D721Med (cell line): ENCODE measurements around the gene RNGTT.
"Not testable (repeated sequence)": the region's sequence is repeated elsewhere in the genome, so short reads cannot be mapped to it uniquely, and the experiment has no call there.

Experiments used
- DNase-seq: peaks from one replicate; pipeline ENCODE4 v3.0.0; 2011; ENCODE audit warnings: low spot score; ENCODE audit not compliant: insufficient read length
- FAIRE-seq: peaks from 2 replicates; lab custom pipeline; 2011; peaks lifted over from hg19 to GRCh38; lab: Jason Lieb, UNC
- TF ChIP-seq, protein P1 (sequence below): IDR thresholded peaks from 2 replicates; pipeline ENCODE4 v1.5.1; 2012; ENCODE audit warnings: mild to moderate bottlenecking, control low read depth; ENCODE audit not compliant: insufficient read depth; ENCODE audit errors: missing control alignments

The RNGTT gene

DNA sequence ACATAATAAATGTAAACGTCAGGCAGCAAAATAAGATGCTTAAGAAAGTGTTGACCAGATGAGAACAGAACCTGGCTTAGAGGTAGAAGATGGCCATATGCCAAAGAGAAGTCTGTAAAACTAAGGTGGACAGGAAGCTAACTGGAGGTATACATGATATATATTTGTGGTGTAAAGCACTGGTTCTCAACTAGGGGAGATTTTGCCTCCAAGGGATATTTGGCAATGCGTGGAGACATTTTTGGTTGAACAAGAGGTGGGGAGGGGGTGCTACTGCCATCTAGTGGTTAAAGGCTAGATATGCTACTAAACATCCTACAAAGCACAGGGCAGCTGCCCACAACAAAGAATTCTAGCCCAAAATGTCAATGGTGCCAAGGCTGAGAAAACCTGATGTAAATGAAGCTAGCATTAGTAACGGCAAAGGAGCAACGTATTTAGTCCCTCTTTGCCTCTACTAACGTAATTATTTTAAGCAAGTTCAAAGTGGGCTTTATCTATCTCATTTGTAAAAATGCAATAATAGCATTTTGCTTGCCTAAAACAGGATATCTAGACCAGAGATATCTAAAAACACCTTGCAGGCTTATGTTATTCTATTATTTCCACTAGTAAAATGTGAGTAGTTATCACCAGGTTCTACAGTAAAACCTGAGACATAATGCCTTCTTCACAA is 182.6 kb downstream of the RNGTT start:
- TF ChIP-seq, protein P1, sequence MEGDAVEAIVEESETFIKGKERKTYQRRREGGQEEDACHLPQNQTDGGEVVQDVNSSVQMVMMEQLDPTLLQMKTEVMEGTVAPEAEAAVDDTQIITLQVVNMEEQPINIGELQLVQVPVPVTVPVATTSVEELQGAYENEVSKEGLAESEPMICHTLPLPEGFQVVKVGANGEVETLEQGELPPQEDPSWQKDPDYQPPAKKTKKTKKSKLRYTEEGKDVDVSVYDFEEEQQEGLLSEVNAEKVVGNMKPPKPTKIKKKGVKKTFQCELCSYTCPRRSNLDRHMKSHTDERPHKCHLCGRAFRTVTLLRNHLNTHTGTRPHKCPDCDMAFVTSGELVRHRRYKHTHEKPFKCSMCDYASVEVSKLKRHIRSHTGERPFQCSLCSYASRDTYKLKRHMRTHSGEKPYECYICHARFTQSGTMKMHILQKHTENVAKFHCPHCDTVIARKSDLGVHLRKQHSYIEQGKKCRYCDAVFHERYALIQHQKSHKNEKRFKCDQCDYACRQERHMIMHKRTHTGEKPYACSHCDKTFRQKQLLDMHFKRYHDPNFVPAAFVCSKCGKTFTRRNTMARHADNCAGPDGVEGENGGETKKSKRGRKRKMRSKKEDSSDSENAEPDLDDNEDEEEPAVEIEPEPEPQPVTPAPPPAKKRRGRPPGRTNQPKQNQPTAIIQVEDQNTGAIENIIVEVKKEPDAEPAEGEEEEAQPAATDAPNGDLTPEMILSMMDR: peak; percentile 67
- peak; percentile 73 for FAIRE-seq
- no peak for DNase-seq

DNA sequence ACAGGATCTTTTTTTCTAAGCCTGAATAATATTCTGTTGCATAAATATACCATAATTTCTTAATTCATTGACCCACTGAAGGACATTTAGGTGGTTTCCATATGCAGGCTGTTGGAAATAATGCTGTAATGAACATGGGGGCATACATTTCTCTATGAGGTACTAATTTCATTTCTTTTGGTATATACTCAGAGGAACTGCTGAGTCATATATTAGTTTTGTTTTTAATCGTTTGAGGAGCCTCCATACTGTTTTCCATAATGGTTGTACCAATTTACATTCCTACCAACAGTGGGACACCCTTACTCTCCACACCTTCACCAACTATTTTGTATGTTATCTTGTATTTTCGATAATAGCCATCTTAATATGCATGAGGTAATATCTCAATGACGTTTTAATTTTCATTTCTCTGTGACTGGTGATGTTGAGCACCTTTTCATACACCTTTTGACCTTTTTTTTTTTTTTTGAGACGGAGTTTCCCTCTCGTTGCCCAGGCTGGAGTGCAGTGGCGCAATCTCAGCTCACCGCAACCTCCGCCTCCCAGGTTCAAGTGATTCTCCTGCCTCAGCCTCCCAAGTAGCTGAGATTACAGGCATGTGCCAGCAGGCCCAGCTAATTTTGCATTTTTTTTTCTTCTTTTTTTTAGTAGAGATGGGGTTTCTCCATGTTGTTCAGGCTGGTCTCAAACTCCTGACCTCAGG is 187.4 kb downstream of the RNGTT start:
- FAIRE-seq (no peak), DNase-seq (no peak)
- TF ChIP-seq, protein P1: no peak

DNA sequence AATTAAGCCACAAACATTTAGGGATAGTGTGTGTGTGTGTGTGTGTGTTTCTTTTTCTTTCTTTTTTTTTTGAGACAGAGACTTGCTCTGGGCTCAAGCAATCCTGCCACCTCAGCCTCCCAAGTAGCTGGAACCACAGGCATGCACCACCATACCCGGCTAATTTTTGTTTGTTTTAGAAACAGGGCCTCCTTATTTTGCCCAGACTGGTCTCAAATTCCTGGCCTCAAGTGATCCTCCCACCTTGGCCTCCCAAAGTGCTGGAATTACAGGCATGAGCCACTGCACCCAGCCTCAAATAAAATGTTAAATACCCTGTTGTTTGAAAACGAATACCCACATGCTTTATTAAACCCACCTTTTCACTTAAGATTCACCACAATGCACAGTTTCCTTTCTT is 195.3 kb downstream of the RNGTT start:
- not testable (repeated sequence) for DNase-seq, FAIRE-seq

DNA sequence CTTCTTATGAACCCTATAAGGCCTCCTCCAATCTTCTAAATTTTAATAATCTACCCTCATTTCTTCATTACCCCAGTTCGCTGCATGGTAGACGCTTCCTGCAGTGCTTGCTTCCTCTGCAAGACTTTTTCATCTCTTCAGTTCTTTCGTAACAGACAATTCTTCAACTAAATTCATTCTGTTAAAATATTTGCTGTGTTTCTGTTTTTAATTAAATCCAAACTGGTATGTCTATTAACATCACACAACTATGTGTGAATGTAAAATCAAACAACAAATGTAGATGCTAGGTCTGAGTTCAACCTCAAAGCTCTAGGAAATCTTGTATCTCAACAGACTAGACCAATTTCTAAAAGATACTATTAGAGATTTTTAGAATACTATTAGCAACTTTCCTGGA is 199.3 kb downstream of the RNGTT start:
- FAIRE-seq: peak; percentile 48
- TF ChIP-seq, protein P1: no peak
- DNase-seq: no peak

DNA sequence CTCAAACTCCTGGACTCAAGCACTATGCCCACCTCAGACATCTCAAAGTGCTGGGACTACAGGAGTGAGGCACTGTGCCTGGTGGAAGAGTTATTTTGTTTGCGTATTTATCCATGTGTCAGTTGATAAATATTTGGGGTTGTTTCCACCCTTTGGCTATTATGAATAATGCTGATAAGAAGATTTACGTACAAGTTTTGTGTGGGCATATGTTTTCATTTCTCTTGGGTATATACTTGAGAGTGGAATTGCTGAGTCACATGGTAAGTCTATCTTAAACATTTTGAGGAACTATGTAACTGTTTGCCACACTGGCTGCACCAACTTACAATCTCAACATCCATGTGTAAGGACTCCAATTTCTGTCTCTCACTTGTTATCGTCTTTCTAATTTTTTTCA is 200.3 kb downstream of the RNGTT start:
- FAIRE-seq (no peak), DNase-seq (no peak)
- TF ChIP-seq, protein P1: no peak

DNA sequence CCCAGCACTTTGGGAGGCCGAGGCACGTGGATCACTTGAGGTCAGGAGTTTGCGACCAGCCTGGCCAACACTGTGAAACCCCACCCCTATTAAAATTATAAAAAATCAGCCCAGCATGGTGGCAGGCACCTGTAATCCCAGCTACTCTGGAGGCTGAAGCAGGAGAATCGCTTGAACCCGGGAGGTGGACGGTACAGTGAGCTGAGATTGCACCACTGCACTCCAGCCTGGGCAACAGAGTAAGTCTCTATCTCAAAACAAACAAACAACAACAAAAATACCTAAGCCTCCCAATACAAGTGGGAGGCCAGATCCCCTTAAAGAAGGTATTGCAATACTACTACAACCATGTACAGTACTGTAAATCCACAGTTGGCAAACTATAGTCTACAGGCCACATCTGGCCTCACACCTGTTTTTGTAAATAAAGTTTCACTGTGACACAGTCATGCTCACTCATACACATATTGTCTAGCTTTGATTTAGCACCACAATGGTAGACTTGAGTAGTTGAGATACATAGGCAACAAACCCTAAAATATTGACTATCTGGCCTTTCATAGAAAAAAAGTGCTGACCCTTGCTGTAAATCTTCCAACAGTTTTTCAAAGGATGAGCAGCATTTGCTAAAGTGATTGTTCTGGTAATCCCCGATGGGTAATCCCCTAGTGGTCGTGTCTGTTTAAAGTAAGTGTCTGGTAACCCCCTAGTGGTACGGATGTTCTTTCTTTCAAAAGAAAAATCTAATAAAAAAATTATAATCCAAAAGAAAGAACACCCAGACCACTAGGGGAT is 202.0 kb downstream of the RNGTT start:
- FAIRE-seq (peak; percentile 87), DNase-seq (no peak)
- TF ChIP-seq, protein P1: peak; percentile 14

DNA sequence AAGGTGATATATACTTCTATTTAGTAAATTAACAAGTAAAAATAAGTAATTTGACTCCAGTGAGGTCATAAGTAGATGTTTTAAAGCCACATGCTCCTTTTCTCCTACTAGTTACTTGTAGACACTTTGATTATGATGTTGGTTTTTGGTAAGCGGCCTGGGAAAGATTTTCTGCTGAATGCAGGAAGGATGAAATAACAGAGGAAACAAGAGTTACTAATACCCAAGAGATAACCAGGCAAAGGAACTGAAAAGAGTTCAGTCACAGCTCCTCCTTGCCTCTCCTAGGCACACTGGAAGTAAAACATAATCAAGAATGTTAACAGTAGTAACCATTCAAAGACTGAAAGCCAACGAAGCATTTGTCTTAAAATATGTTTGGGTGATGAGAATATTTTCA is 203.3 kb downstream of the RNGTT start:
- no peak for FAIRE-seq
- DNase-seq: no peak
- TF ChIP-seq, protein P1: no peak
